IMR-90 (cell line): ENCODE data around the gene SH2B3. TPM values are rescaled to one million over a fixed set of nuclear protein-coding genes. Genes with fewer than 3 reads are reported as not detected.

ENCODE experiments used
- ATAC-seq: fragments of 200-7000 bp; cut with Tn5 transposase; 2 replicates; pipeline ENCODE4 v1.9.1; 2020; ENCODE audit warnings: low read depth, mild to moderate bottlenecking, moderate library complexity
- BruUV-seq: library from RNA; stranded (reverse); fragments of 400-500 nt; replicated peaks from 2 replicates; lab custom pipeline; 2021; lab: Mats Ljungman, UMichigan
- CTCF ChIA-PET: fragments of 300-600 bp; formaldehyde crosslinking; extraction: SDS; loops from one replicate; lab custom pipeline; 2021; ENCODE audit warnings: antibody characterized with exemption; lab: Yijun Ruan, JAX
- POLR2A ChIA-PET: fragments of 300-600 bp; sonication (Branson Sonifier 250); formaldehyde crosslinking; loops from one replicate; lab custom pipeline; 2022; ENCODE audit warnings: antibody characterized with exemption; ENCODE audit not compliant: unreplicated experiment; lab: Charles Lee
- DNase-seq: peaks from one replicate; pipeline ENCODE4 v3.0.0; 2013
- H2AFZ ChIP-seq: replicated peaks from 2 replicates; pipeline ENCODE3; 2013; ENCODE audit warnings: low read length, mild to moderate bottlenecking; ENCODE audit not compliant: poor library complexity
- H2AK5ac ChIP-seq: 2 replicates; pipeline ENCODE4 v1.6.1; 2013; ENCODE audit warnings: low read depth, low read length, inconsistent platforms
- H2AK9ac ChIP-seq: replicated peaks from 2 replicates; pipeline ENCODE3; 2013; ENCODE audit warnings: mild to moderate bottlenecking, low read depth, low read length, moderate library complexity; ENCODE audit not compliant: poor library complexity
- H2BK120ac ChIP-seq: 2 replicates; pipeline ENCODE4 v1.6.1; 2013; ENCODE audit warnings: low read depth, low read length, inconsistent platforms
- H2BK15ac ChIP-seq: 3 replicates; pipeline ENCODE4 v1.6.1; 2013; ENCODE audit warnings: low read depth, low read length, inconsistent platforms
- H2BK20ac ChIP-seq: 2 replicates; pipeline ENCODE4 v1.6.1; 2013; ENCODE audit warnings: low read depth, mild to moderate bottlenecking, inconsistent platforms, low read length, moderate library complexity
- H2BK5ac ChIP-seq: 2 replicates; pipeline ENCODE4 v1.6.1; 2013; ENCODE audit warnings: mild to moderate bottlenecking, low read depth, low read length, inconsistent platforms; ENCODE audit not compliant: poor library complexity, severe bottlenecking
- H3K14ac ChIP-seq: replicated peaks from 2 replicates; pipeline ENCODE4 v1.6.1; 2013; ENCODE audit warnings: low read depth, low read length, inconsistent platforms
- H3K18ac ChIP-seq: 2 replicates; pipeline ENCODE4 v1.6.1; 2013; ENCODE audit warnings: low read depth, low read length, control low read depth
- H3K23ac ChIP-seq: 2 replicates; pipeline ENCODE4 v1.6.1; 2013; ENCODE audit warnings: low read depth, low read length, inconsistent platforms
- H3K27ac ChIP-seq: 2 replicates; pipeline ENCODE4 v1.5.1; 2013; ENCODE audit warnings: mild to moderate bottlenecking, control low read depth, low read length; ENCODE audit not compliant: insufficient read depth
- H3K27me3 ChIP-seq: 2 replicates; pipeline ENCODE4 v1.6.1; 2013; ENCODE audit warnings: low read length; ENCODE audit not compliant: control insufficient read depth, insufficient read depth
- H3K36me3 ChIP-seq: 2 replicates; pipeline ENCODE4 v1.6.1; 2013; ENCODE audit warnings: low read length, mixed read lengths; ENCODE audit not compliant: control insufficient read depth, insufficient read depth
- H3K4ac ChIP-seq: 2 replicates; pipeline ENCODE4 v1.6.1; 2013; ENCODE audit warnings: low read depth, low read length, inconsistent platforms
- H3K4me1 ChIP-seq: 2 replicates; pipeline ENCODE4 v1.6.1; 2013; ENCODE audit warnings: low read length, mixed read lengths; ENCODE audit not compliant: control insufficient read depth, insufficient read depth
- H3K4me2 ChIP-seq: 2 replicates; pipeline ENCODE4 v1.6.1; 2013; ENCODE audit warnings: low read depth, mild to moderate bottlenecking, control low read depth, low read length, moderate library complexity
- H3K4me3 ChIP-seq: 2 replicates; pipeline ENCODE4 v1.5.1; 2013; ENCODE audit warnings: low read depth, mild to moderate bottlenecking, control low read depth, low read length, moderate library complexity; ENCODE audit not compliant: insufficient read depth
- H3K56ac ChIP-seq: 2 replicates; pipeline ENCODE4 v1.6.1; 2013; ENCODE audit warnings: low read length, inconsistent platforms; ENCODE audit not compliant: insufficient read depth; ENCODE audit errors: extremely low read depth
- H3K79me1 ChIP-seq, 2 experiments: 2 replicates each; pipeline ENCODE4 v1.6.1; 2013; ENCODE audit warnings: low read length in 2 of 2, inconsistent platforms in 1 of 2, low read depth in 1 of 2
- H3K9ac ChIP-seq: 2 replicates; pipeline ENCODE4 v1.6.1; 2013; ENCODE audit warnings: low read depth, low read length, control low read depth
- H3K9me1 ChIP-seq: 2 replicates; pipeline ENCODE4 v1.6.1; 2013; ENCODE audit warnings: low read length, inconsistent platforms; ENCODE audit not compliant: insufficient read depth
- H3K9me3 ChIP-seq: 2 replicates; pipeline ENCODE4 v1.6.1; 2013; ENCODE audit warnings: low read length; ENCODE audit not compliant: control insufficient read depth, insufficient read depth
- H4K20me1 ChIP-seq: 2 replicates; pipeline ENCODE4 v1.6.1; 2013; ENCODE audit warnings: low read length, inconsistent platforms; ENCODE audit not compliant: insufficient read depth
- H4K5ac ChIP-seq: 2 replicates; pipeline ENCODE4 v1.6.1; 2013; ENCODE audit warnings: mild to moderate bottlenecking, low read depth, low read length, control low read depth
- H4K8ac ChIP-seq, 2 experiments: 2 replicates each; pipeline ENCODE4 v1.6.1; 2013; ENCODE audit warnings: low read depth in 2 of 2, low read length in 2 of 2, control low read depth in 1 of 2, inconsistent platforms in 1 of 2
- H4K91ac ChIP-seq: 2 replicates; pipeline ENCODE4 v1.6.1; 2013; ENCODE audit warnings: low read depth, low read length, inconsistent platforms; ENCODE audit not compliant: insufficient read depth
- BHLHE40 ChIP-seq: fragments of 150-350 bp; IDR thresholded peaks from 2 replicates; pipeline ENCODE4 v1.6.1; 2016; ENCODE audit warnings: mild to moderate bottlenecking, low read depth, low read length
- CEBPB ChIP-seq: IDR thresholded peaks from 2 replicates; pipeline ENCODE4 v1.6.1; 2012; ENCODE audit warnings: low read depth, low read length, improper control_type of control experiment
- CHD1 ChIP-seq: IDR thresholded peaks from 2 replicates; pipeline ENCODE4 v1.6.1; 2012; ENCODE audit warnings: low read depth, low read length, improper control_type of control experiment
- CTCF ChIP-seq: conservative IDR thresholded peaks from 2 replicates; pipeline ENCODE4 v1.5.1; 2012; ENCODE audit warnings: mild to moderate bottlenecking, low read depth, low read length, improper control_type of control experiment
- ELK1 ChIP-seq: fragments of 150-350 bp; IDR thresholded peaks from 2 replicates; pipeline ENCODE4 v1.6.1; 2016; ENCODE audit warnings: low read depth, mild to moderate bottlenecking, low read length, moderate library complexity, borderline replicate concordance
- FOS ChIP-seq: fragments of 150-350 bp; IDR thresholded peaks from 2 replicates; pipeline ENCODE4 v1.6.1; 2016; ENCODE audit warnings: low read depth, low read length
- MAFK ChIP-seq: IDR thresholded peaks from 2 replicates; pipeline ENCODE4 v1.6.1; 2012; ENCODE audit warnings: low read depth, low read length, improper control_type of control experiment
- MXI1 ChIP-seq: IDR thresholded peaks from 2 replicates; pipeline ENCODE4 v1.6.1; 2012; ENCODE audit warnings: low read depth, mild to moderate bottlenecking, low read length, moderate library complexity, borderline replicate concordance
- NFE2L2 ChIP-seq: fragments of 150-350 bp; IDR thresholded peaks from 2 replicates; pipeline ENCODE4 v1.6.1; 2016; ENCODE audit warnings: low read depth, mild to moderate bottlenecking, low read length
- POLR2A ChIP-seq: IDR thresholded peaks from 2 replicates; pipeline ENCODE4 v1.6.1; 2012; ENCODE audit warnings: mild to moderate bottlenecking, low read depth, low read length
- RAD21 ChIP-seq: IDR thresholded peaks from 2 replicates; pipeline ENCODE4 v1.6.1; 2012; ENCODE audit warnings: low read length, improper control_type of control experiment
- RCOR1 ChIP-seq: IDR thresholded peaks from 2 replicates; pipeline ENCODE4 v1.6.1; 2012; ENCODE audit warnings: mild to moderate bottlenecking, low read length, improper control_type of control experiment; ENCODE audit not compliant: insufficient replicate concordance
- RFX5 ChIP-seq: IDR thresholded peaks from 2 replicates; pipeline ENCODE4 v1.8.0; 2012; ENCODE audit warnings: low read depth, mild to moderate bottlenecking, low read length, moderate library complexity
- SMC3 ChIP-seq: fragments of 150-350 bp; IDR thresholded peaks from 2 replicates; pipeline ENCODE4 v1.6.1; 2016; ENCODE audit warnings: low read depth, mild to moderate bottlenecking, antibody characterized with exemption, low read length, moderate library complexity
- WGBS, 2 experiments: methylation state at CpG; one replicate each; pipeline versions ENCODE4 v1.1.5 to v1.1.7; 2013; ENCODE audit warnings: missing lambda C conversion rate in 2 of 2; ENCODE audit not compliant: insufficient read length in 1 of 2; ENCODE audit errors: extremely low coverage in 2 of 2; 5-methylcytosine and 5-hydroxymethylcytosine counted together
- dilution Hi-C: fragments of 300-500 bp; cut with HindIII; formaldehyde crosslinking; loops from one replicate; pipeline ENCODE4 v1.14.3; 2018; ENCODE audit warnings: low sequenced_read_pairs; ENCODE audit not compliant: unreplicated experiment
- in situ Hi-C: fragments of 300-500 bp; cut with MboI; formaldehyde crosslinking; loops from 3 replicates; pipeline ENCODE4 v1.14.3; 2019; ENCODE audit warnings: low sequenced_read_pairs, inconsistent platforms, mixed read lengths
- intact Hi-C: fragments of 100-400 bp; cut with micrococcal nuclease; formaldehyde crosslinking; loops from 2 replicates; pipeline ENCODE4 v1.10.0; 2022
- polyA plus RNA-seq, 3 experiments: library from polyadenylated mRNA; depleted of rRNA; stranded (reverse); fragments of >200 nt; gene quantifications; 2 replicates each; pipeline ENCODE4 v1.2.3, GENCODE V29; 2012; ENCODE audit warnings: low replicate concordance in 1 of 3
- total RNA-seq: library from RNA; depleted of rRNA; stranded (reverse); fragments of >200 nt; gene quantifications from 2 replicates; pipeline ENCODE4 v1.2.3, GENCODE V29; 2012
- TF ChIP-seq, protein P1 (sequence below): fragments of 150-350 bp; IDR thresholded peaks from 2 replicates; pipeline ENCODE4 v1.6.1; 2017; ENCODE audit warnings: mild to moderate bottlenecking, antibody characterized with exemption, low read length, low read depth

The SH2B3 gene
- total and polyA plus RNA-seq, 2 of the 4 experiments (the other 2 are of a cell fraction), result 9.3 to 20.2 TPM

- 80% methylated on average over 1 of the region's 6 CpGs; no CpG with 5 or more reads in 1 of the 2 experiments for WGBS, 2 experiments
- H2AFZ ChIP-seq, result no peak overlapping the region
- peaks cover 59% of the 10 kb centered on the region for H4K20me1 ChIP-seq
- BruUV-seq, result no TSS peak
- H3K18ac ChIP-seq, result no peak overlapping the region
- no peaks in the 10 kb centered on the region for H3K9me3 ChIP-seq
- H3K27ac ChIP-seq, result no peak overlapping the region
- no peaks in the 10 kb centered on the region for H3K36me3 ChIP-seq
- H4K5ac ChIP-seq, result no peak overlapping the region
- DNase-seq (no peak), ATAC-seq (no peak)
- no peak overlapping the region for H3K14ac ChIP-seq
- H3K4ac ChIP-seq, result no peak overlapping the region
- no peak overlapping the region for H4K91ac ChIP-seq
- H3K4me3 ChIP-seq, result no peak overlapping the region
- TF ChIP-seq SMC3 (no peak), NFE2L2 (no peak), RAD21 (no peak), ELK1 (no peak), RFX5 (no peak), POLR2A (no peak), RCOR1 (no peak), MXI1 (no peak), CEBPB (no peak), CTCF (no peak), CHD1 (no peak), MAFK (no peak), FOS (no peak), BHLHE40 (no peak)
- TF ChIP-seq, protein P1, sequence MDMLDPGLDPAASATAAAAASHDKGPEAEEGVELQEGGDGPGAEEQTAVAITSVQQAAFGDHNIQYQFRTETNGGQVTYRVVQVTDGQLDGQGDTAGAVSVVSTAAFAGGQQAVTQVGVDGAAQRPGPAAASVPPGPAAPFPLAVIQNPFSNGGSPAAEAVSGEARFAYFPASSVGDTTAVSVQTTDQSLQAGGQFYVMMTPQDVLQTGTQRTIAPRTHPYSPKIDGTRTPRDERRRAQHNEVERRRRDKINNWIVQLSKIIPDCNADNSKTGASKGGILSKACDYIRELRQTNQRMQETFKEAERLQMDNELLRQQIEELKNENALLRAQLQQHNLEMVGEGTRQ, result no peak
- intact Hi-C loops (no loop called here), dilution Hi-C loops (no loop called here), in situ Hi-C loops (no loop called here)
- H2BK20ac ChIP-seq, result no peak overlapping the region; the same call in 1 of the 2 replicates
- no peaks in the 10 kb centered on the region for H3K27me3 ChIP-seq
- H3K4me2 ChIP-seq, result no peak overlapping the region
- peak overlapping the region; percentile 31; the same call in 1 of the 2 replicates for H2AK5ac ChIP-seq
- H3K23ac ChIP-seq, result no peak overlapping the region
- H4K8ac ChIP-seq, result no peak overlapping the region
- no peak overlapping the region for H2BK5ac ChIP-seq
- H3K79me1 ChIP-seq, result peaks cover 20 to 86% of the 10 kb centered on the region in 2 experiments
- H3K4me1 ChIP-seq, result peaks cover 28% of the 10 kb centered on the region
- no peak overlapping the region for H2AK9ac ChIP-seq
- H3K9me1 ChIP-seq, result peaks cover 31% of the 10 kb centered on the region
- ChIA-PET POLR2A (no interaction called here), CTCF (interaction anchor here (0.6 kb wide), 1 partner anchor 20 kb away, joined by 3 read pairs; no protein-coding TSS in a partner anchor)
- H3K56ac ChIP-seq, result no peak overlapping the region
- no peak overlapping the region for H2BK120ac ChIP-seq
- H2BK15ac ChIP-seq, result no peak overlapping the region
- H3K9ac ChIP-seq, result no peak overlapping the region
Measured at GRCh38 chr12:111431772-111432171, 26.0 kb downstream of the SH2B3 start.
